ENCODE results near the gene RGS16.

RGS16 gene

GRCh38 chr1:182629499-182630096 is 25.4 kb upstream of the RGS16 start:
- no peak for DNase-seq (ENCODE audit: low spot score)

GRCh38 chr1:182629080-182629479 is 24.9 kb upstream of the RGS16 start:
- DNase-seq (ENCODE audit: low spot score), result no peak

- DNase-seq (ENCODE audit: low spot score), result no peak
Observed at GRCh38 chr1:182628657-182629056, 24.5 kb upstream of the RGS16 start.

GRCh38 chr1:182627622-182628021 is 23.4 kb upstream of the RGS16 start:
- DNase-seq (ENCODE audit: low spot score), result no peak

- DNase-seq (ENCODE audit: low spot score), result no peak
Observed at GRCh38 chr1:182626527-182626926, 22.3 kb upstream of the RGS16 start.

GRCh38 chr1:182625719-182626504 is 21.7 kb upstream of the RGS16 start:
- DNase-seq (ENCODE audit: low spot score), result no peak

- DNase-seq (ENCODE audit: low spot score), result no peak
Observed at GRCh38 chr1:182625024-182625423, 20.8 kb upstream of the RGS16 start.

GRCh38 chr1:182624577-182624976 is 20.4 kb upstream of the RGS16 start:
- DNase-seq (ENCODE audit: low spot score), result no peak

GRCh38 chr1:182622901-182623528 is 18.8 kb upstream of the RGS16 start:
- no peak for DNase-seq (ENCODE audit: low spot score)

GRCh38 chr1:182621906-182622305 is 17.7 kb upstream of the RGS16 start:
- no peak for DNase-seq (ENCODE audit: low spot score)

GRCh38 chr1:182620924-182621585 is 16.9 kb upstream of the RGS16 start:
- no peak for DNase-seq (ENCODE audit: low spot score)

GRCh38 chr1:182617734-182618351 is 13.7 kb upstream of the RGS16 start:
- DNase-seq (ENCODE audit: low spot score), result no peak

GRCh38 chr1:182617014-182617429 is 12.8 kb upstream of the RGS16 start:
- no peak for DNase-seq (ENCODE audit: low spot score)

- DNase-seq (ENCODE audit: low spot score), result peak; percentile 74
Observed at GRCh38 chr1:182616130-182617013, 12.2 kb upstream of the RGS16 start.

- DNase-seq (ENCODE audit: low spot score), result peak; percentile 84
Observed at GRCh38 chr1:182615468-182616129, 11.4 kb upstream of the RGS16 start.

GRCh38 chr1:182614796-182615454 is 10.7 kb upstream of the RGS16 start:
- DNase-seq (ENCODE audit: low spot score), result peak; percentile 55

- no peak for DNase-seq (ENCODE audit: low spot score)
Observed at GRCh38 chr1:182611787-182612186, 7.6 kb upstream of the RGS16 start.

- no peak for DNase-seq (ENCODE audit: low spot score)
Observed at GRCh38 chr1:182611326-182611725, 7.1 kb upstream of the RGS16 start.

- peak; percentile 71 for DNase-seq (ENCODE audit: low spot score)
Observed at GRCh38 chr1:182610606-182611194, 6.5 kb upstream of the RGS16 start.
